ENCODE measurements around the gene PLCXD1.
"Not testable (repeated sequence)": the region's sequence is repeated elsewhere in the genome, so short reads cannot be mapped to it uniquely, and the experiment has no call there.

The PLCXD1 gene, protein sequence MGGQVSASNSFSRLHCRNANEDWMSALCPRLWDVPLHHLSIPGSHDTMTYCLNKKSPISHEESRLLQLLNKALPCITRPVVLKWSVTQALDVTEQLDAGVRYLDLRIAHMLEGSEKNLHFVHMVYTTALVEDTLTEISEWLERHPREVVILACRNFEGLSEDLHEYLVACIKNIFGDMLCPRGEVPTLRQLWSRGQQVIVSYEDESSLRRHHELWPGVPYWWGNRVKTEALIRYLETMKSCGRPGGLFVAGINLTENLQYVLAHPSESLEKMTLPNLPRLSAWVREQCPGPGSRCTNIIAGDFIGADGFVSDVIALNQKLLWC

GRCh38 chrX:281166-281999 lies at the start of gene PLCXD1:
Gene PLCXD1, plus strand, starts transcription at chrX:281381. Its CDS starts 2,807 bp downstream, at chrX:284188.
- DNase-seq (ENCODE audit: low spot score): no peak

DNA sequence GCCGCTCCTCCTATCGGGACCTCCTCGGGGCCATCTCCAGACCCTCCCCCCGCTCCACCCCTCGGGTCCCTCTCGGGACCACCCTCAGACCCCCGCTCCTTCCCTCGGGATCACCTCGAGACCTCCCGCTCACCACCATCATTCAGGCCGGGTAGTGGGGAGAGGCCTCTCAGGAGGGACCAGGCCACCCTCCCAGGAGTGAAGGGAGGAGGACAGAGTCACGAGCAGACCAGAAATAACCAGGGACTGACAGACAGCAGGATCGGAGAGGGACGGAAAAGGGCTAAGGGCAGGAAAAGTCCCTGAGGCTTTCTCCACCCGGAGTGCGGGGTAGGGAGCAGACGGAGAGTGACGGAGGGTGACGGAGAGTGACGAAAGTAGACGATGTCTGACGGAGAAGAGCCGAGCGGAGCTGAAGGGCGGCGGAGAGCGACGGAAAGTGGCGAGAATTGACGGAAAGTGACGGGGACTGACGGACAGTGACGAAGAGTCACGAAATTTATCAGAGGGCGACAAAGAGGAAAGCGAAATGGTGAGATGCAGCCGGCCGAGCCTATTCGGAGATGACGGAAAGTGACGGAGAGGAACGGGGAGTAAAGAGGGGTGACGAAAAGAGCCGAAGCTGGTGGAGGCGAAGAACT lies 49.4 kb upstream of the PLCXD1 start:
- not testable (repeated sequence) for DNase-seq (ENCODE audit: low spot score)

- not testable (repeated sequence) for DNase-seq (ENCODE audit: low spot score)
Measured at GRCh38 chrX:232278-232655, 48.9 kb upstream of the PLCXD1 start.

DNA sequence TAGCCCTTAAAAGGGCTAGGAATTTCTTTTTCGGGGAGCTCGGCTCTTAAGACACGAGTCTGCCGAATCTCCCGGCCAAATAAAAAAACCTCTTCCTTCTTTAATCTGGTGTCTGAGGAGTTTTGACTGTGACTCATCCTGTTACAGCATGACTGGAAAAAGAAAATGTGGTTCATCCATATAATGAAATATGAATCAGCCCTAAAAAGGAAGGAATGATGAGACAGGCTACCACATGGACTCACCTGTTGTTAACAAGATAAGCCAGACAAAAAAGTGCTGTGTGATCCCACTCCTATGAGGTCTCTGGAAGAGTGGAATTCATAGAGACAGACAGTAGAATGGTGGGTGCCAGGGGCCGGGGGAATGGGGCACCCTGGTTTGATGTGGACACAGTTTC lies 45.0 kb upstream of the PLCXD1 start:
- not testable (repeated sequence) for DNase-seq (ENCODE audit: low spot score)

GRCh38 chrX:250965-251364 lies 30.2 kb upstream of the PLCXD1 start:
- no peak for DNase-seq (ENCODE audit: low spot score)

DNA sequence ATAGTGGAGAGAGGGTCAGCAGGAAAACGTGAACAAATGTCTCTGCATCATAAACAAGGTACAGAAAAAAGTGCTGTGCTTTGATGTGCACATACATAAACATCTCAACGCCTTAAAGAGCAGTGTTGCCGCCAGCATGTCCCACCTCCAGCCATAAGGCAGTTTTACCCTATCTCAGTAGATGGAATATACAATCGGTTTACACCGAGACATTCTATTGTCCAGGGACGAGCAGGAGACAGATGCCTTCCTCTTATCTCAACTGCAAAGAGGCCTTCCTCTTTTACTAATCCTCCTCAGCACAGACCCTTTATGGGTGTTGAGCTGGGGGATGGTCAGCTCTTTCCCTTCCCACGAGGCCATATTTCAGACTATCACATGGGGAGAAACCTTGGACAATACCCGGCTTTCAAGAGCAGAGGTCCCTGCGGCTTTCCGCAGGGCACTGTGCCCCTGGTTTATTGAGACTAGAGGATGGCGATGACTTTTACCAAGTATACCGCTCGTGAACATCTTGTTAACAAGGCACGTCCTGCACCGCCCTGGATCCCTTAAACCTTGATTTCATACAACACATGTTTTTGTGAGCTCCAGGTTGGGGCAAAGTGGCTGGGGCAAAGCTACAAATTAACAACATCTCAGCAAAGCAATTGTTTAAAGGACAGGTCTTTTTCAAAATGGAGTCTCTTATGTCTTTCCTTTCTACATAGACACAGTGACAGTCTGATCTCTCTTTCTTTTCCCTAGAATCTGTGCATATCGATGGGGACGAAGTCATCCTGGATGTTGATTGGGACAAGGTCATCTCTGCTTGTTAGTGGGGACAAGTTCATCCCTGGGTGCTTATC lies 29.6 kb upstream of the PLCXD1 start:
- not testable (repeated sequence) for DNase-seq (ENCODE audit: low spot score)

DNA sequence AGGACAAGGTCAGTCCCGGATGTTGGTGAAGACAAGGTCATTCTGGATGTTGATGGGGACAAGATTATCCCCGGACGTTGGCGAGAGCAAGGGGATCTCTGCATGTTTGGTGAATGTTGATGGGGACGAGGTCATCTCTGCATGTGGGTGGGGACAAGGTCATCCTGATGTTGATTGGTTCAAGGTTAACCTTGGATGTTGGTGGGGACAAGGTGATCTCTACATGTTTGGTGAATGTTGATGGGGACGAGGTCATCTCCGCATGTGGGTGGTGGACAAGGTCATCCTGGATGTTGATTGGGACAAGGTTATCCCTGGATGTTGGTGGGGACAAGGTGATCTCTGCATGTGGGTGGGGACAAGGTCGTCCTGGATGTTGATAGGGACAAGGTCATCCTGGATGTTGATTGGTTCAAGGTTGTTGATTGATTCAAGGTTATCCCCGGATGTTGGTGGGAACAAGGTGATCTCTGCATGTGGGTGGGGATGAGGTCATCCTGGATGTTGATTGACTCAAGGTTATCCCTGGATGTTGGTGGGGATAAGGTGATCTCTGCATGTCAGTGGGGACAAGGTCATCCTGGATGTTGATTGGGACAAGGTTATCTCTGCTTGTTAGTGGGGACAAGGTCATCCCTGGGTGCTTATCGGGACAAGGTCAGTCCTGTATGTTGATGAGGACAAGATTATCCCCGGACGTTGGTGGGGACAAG lies 28.8 kb upstream of the PLCXD1 start:
- DNase-seq (ENCODE audit: low spot score): no peak

- DNase-seq (ENCODE audit: low spot score): no peak
Measured at GRCh38 chrX:252957-253291, 28.3 kb upstream of the PLCXD1 start.

- no peak for DNase-seq (ENCODE audit: low spot score)
Measured at GRCh38 chrX:253451-254297, 27.5 kb upstream of the PLCXD1 start.

- DNase-seq (ENCODE audit: low spot score): no peak
Measured at GRCh38 chrX:254630-255215, 26.5 kb upstream of the PLCXD1 start.

- no peak for DNase-seq (ENCODE audit: low spot score)
Measured at GRCh38 chrX:255923-256331, 25.3 kb upstream of the PLCXD1 start.

GRCh38 chrX:257054-257453 lies 24.1 kb upstream of the PLCXD1 start:
- not testable (repeated sequence) for DNase-seq (ENCODE audit: low spot score)

DNA sequence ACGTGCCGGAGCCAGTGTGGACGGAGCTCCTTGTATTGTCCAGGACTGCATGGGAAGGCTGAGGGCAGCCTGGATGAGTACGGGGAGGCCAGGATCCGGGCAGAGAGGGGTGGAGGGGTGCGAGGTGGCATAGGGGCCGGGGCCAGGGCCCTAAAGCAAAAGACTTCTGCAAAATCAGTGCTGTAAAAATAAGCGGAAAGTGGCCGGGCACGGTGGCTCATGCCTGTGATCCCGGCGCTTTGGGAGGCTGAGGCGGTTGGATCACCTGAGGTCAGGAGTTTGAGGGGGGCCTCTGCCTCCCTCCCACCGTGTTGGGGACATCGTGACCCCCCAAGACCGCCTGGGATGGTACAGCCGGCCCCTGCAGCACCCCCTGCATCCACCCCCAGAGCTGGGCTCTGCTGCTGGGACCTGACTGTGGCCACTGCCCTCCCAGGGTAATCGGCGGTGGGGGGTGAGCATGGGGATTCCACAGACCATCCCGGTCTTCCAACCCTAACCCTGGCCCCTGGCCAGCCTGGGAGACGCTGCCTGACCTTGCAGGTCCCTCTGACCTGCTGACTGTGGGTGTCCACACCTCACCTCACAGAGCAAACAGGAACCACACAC lies 23.4 kb upstream of the PLCXD1 start:
- no peak for DNase-seq (ENCODE audit: low spot score)

DNA sequence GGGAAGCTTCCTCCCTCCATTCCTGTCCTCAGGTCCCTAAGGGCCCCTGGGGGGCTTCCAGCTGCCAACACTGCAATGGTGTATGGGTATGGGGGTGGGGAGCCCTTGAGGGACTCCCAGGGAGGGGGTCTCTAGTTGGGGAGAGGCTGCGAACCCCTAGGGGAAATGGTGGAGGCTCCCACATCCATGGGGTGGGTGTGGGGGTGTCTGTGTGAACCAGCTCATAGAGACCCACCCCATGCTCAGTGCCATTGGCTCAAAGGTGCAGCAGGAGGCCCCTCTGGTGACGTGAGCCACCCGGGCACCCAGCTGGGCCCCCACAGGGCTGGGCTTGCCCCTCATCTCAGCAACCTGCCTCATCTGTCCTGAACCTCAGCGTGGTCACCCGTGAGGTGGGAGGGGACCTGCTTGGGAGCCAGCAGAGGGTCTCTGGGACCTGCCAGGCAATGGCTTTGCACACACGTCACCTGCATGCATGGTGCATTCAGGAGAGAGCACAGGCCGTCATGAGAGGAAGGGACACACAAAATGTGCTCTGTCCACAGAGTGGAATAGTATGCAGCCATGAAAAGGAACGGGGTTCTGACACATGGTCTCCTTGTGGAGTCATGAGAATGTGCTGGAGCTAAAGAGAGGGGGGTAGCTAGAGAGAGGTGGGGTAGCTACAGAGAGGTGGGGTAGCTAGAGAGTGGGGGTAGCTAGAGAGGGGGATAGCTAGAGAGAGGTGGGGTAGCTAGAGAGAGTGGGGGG lies 22.7 kb upstream of the PLCXD1 start:
- DNase-seq (ENCODE audit: low spot score): no peak

DNA sequence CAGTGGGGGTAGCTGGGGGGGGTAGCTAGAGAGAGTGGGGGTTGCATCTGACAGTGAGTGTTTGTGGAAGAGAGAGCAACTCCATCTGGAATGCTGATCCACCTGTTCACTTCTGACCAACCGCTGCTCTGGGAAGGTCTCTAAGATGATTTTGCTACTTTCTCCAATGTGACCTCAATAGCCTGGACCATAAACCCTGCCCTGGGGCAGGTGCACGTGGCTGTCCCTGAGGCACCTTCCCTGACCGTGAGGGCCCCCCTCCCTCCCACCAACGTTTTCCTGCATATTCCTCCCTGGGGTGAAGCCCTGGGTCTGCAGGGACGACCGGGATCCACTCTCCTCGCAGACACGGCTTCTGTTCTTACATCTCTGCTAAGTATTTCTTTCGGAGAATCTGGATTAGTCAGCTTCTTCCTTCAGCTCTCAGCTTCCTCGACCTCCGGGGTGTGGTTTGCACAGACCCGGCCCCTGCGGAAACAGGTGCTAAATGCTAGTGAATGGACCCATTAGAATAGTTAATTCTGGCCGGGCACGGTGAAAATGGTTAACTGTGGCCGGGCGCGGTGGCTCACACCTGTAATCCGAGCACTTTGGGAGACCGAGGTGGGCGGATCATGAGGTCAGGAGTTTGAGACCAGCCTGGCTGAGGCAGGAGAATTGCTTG lies 21.4 kb upstream of the PLCXD1 start:
- no peak for DNase-seq (ENCODE audit: low spot score)

DNA sequence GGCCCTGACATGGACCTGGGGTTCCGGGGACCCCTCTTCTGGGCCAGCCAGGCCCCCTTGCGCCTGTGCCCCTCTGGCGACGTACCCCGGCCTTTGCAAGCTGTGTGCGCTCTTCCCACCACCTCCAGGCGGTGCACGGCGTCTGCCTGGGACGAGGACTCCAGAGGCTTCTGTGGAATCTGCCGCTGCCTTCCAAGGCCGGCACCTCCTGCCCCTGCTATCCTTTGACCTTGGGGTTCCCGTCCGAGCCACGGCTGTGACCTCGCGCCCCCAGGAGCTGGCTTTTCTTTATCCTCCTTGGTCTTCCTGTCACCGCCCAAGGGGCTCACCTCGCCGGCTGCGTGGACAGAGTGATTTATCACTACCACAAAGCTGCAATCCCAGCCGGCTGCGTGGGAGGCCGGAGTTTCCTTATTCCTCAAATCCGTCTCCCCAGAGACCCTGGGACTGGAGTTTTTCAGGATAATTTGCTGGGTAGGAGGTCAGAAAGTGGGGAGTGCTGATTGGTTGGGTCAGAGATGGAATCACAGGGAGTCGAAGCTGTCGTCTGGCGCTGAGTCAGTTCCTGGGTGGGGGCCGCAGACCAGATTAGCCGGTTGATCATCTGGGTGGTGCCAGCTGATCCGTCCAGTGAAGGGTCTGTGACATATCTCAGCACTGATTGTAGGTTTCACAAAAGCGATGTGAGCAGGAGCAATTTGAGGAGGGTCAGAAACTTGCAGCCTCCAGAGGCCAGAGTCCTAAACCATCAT lies 19.8 kb upstream of the PLCXD1 start:
- no peak for DNase-seq (ENCODE audit: low spot score)

DNA sequence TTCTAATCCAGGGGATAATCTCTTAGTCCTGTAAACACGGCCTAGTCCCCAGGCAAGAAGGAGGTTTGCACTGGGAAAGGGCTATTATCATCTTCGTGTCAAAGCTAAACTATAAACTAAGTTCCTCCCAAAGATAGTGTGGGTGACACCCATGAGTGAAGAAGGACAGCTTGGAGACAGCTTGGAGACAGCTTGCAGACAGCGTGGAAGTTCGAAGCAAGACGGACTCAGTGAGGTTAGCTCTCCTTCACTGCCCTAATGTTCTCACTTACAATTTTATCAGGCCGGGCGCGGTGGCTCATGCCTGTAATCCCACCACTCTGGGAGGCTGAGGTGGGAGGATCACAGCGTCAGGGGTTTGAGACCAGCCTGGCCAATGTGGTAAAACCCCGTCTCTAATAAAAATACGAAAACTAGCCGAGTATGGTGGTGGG lies 19.2 kb upstream of the PLCXD1 start:
- no peak for DNase-seq (ENCODE audit: low spot score)

Data from AG08396 (cell line).